Keratinocyte (primary cell): ENCODE measurements around the gene IRAK3.

ENCODE experiments used
- CTCF ChIP-seq, 3 experiments: IDR thresholded peaks in 1 of 3; conservative IDR thresholded peaks in 1 of 3; optimal IDR thresholded peaks in 1 of 3; 2 replicates in 2 of 3; 3 replicates in 1 of 3; pipeline versions ENCODE3 to v1.5.1; 2011; ENCODE audit warnings: low read length in 3 of 3, mild to moderate bottlenecking in 3 of 3, moderate library complexity in 2 of 3, control low read depth in 1 of 3, inconsistent platforms in 1 of 3; ENCODE audit not compliant: insufficient read depth in 2 of 3; ENCODE audit errors: extremely low read depth in 1 of 3
- EZH2 ChIP-seq: IDR thresholded peaks from one replicate; pipeline ENCODE4 v1.6.1; 2012; ENCODE audit warnings: inconsistent platforms, mild to moderate bottlenecking, low read length, moderate library complexity

- TF ChIP-seq CTCF (optimal IDR thresholded peaks at IDR 0.05 in 1 of 3, IDR thresholded peaks at IDR 0.05 in 1 of 3, conservative IDR thresholded peaks at IDR 0.05 in 1 of 3; ENCODE audit: extremely low read depth in 1 of 3, insufficient read depth in 2 of 3, low read length in 3 of 3) (no peak), EZH2 (no peak)
These were observed 80.1 kb downstream of the IRAK3 start for GRCh38 chr12:66269142-66269541.
